IMR-90 (cell line): Measurements from ENCODE around the gene LRRFIP1. TPM values are rescaled to one million over a fixed set of nuclear protein-coding genes. Genes with fewer than 3 reads are reported as not detected.

Source experiments
- ATAC-seq: fragments of 200-7000 bp; cut with Tn5 transposase; 2 replicates; pipeline ENCODE4 v1.9.1; 2020; ENCODE audit warnings: low read depth, mild to moderate bottlenecking, moderate library complexity
- BruUV-seq: library from RNA; stranded (reverse); fragments of 400-500 nt; replicated peaks from 2 replicates; lab custom pipeline; 2021; lab: Mats Ljungman, UMichigan
- CTCF ChIA-PET: fragments of 300-600 bp; formaldehyde crosslinking; extraction: SDS; loops from one replicate; lab custom pipeline; 2021; ENCODE audit warnings: antibody characterized with exemption; lab: Yijun Ruan, JAX
- POLR2A ChIA-PET: fragments of 300-600 bp; sonication (Branson Sonifier 250); formaldehyde crosslinking; loops from one replicate; lab custom pipeline; 2022; ENCODE audit warnings: antibody characterized with exemption; ENCODE audit not compliant: unreplicated experiment; lab: Charles Lee
- DNase-seq: peaks from one replicate; pipeline ENCODE4 v3.0.0; 2013
- H2AFZ ChIP-seq: replicated peaks from 2 replicates; pipeline ENCODE3; 2013; ENCODE audit warnings: low read length, mild to moderate bottlenecking; ENCODE audit not compliant: poor library complexity
- H2AK5ac ChIP-seq: 2 replicates; pipeline ENCODE4 v1.6.1; 2013; ENCODE audit warnings: low read depth, low read length, inconsistent platforms
- H2AK9ac ChIP-seq: replicated peaks from 2 replicates; pipeline ENCODE3; 2013; ENCODE audit warnings: mild to moderate bottlenecking, low read depth, low read length, moderate library complexity; ENCODE audit not compliant: poor library complexity
- H2BK120ac ChIP-seq: 2 replicates; pipeline ENCODE4 v1.6.1; 2013; ENCODE audit warnings: low read depth, low read length, inconsistent platforms
- H2BK15ac ChIP-seq: 3 replicates; pipeline ENCODE4 v1.6.1; 2013; ENCODE audit warnings: low read depth, low read length, inconsistent platforms
- H2BK20ac ChIP-seq: 2 replicates; pipeline ENCODE4 v1.6.1; 2013; ENCODE audit warnings: low read depth, mild to moderate bottlenecking, inconsistent platforms, low read length, moderate library complexity
- H2BK5ac ChIP-seq: 2 replicates; pipeline ENCODE4 v1.6.1; 2013; ENCODE audit warnings: mild to moderate bottlenecking, low read depth, low read length, inconsistent platforms; ENCODE audit not compliant: poor library complexity, severe bottlenecking
- H3K14ac ChIP-seq: replicated peaks from 2 replicates; pipeline ENCODE4 v1.6.1; 2013; ENCODE audit warnings: low read depth, low read length, inconsistent platforms
- H3K18ac ChIP-seq: 2 replicates; pipeline ENCODE4 v1.6.1; 2013; ENCODE audit warnings: low read depth, low read length, control low read depth
- H3K23ac ChIP-seq: 2 replicates; pipeline ENCODE4 v1.6.1; 2013; ENCODE audit warnings: low read depth, low read length, inconsistent platforms
- H3K27ac ChIP-seq: 2 replicates; pipeline ENCODE4 v1.5.1; 2013; ENCODE audit warnings: mild to moderate bottlenecking, control low read depth, low read length; ENCODE audit not compliant: insufficient read depth
- H3K27me3 ChIP-seq: 2 replicates; pipeline ENCODE4 v1.6.1; 2013; ENCODE audit warnings: low read length; ENCODE audit not compliant: control insufficient read depth, insufficient read depth
- H3K36me3 ChIP-seq: 2 replicates; pipeline ENCODE4 v1.6.1; 2013; ENCODE audit warnings: low read length, mixed read lengths; ENCODE audit not compliant: control insufficient read depth, insufficient read depth
- H3K4ac ChIP-seq: 2 replicates; pipeline ENCODE4 v1.6.1; 2013; ENCODE audit warnings: low read depth, low read length, inconsistent platforms
- H3K4me1 ChIP-seq: 2 replicates; pipeline ENCODE4 v1.6.1; 2013; ENCODE audit warnings: low read length, mixed read lengths; ENCODE audit not compliant: control insufficient read depth, insufficient read depth
- H3K4me2 ChIP-seq: 2 replicates; pipeline ENCODE4 v1.6.1; 2013; ENCODE audit warnings: low read depth, mild to moderate bottlenecking, control low read depth, low read length, moderate library complexity
- H3K4me3 ChIP-seq: 2 replicates; pipeline ENCODE4 v1.5.1; 2013; ENCODE audit warnings: low read depth, mild to moderate bottlenecking, control low read depth, low read length, moderate library complexity; ENCODE audit not compliant: insufficient read depth
- H3K56ac ChIP-seq: 2 replicates; pipeline ENCODE4 v1.6.1; 2013; ENCODE audit warnings: low read length, inconsistent platforms; ENCODE audit not compliant: insufficient read depth; ENCODE audit errors: extremely low read depth
- H3K79me1 ChIP-seq, 2 experiments: 2 replicates each; pipeline ENCODE4 v1.6.1; 2013; ENCODE audit warnings: low read length in 2 of 2, inconsistent platforms in 1 of 2, low read depth in 1 of 2
- H3K9ac ChIP-seq: 2 replicates; pipeline ENCODE4 v1.6.1; 2013; ENCODE audit warnings: low read depth, low read length, control low read depth
- H3K9me1 ChIP-seq: 2 replicates; pipeline ENCODE4 v1.6.1; 2013; ENCODE audit warnings: low read length, inconsistent platforms; ENCODE audit not compliant: insufficient read depth
- H3K9me3 ChIP-seq: 2 replicates; pipeline ENCODE4 v1.6.1; 2013; ENCODE audit warnings: low read length; ENCODE audit not compliant: control insufficient read depth, insufficient read depth
- H4K20me1 ChIP-seq: 2 replicates; pipeline ENCODE4 v1.6.1; 2013; ENCODE audit warnings: low read length, inconsistent platforms; ENCODE audit not compliant: insufficient read depth
- H4K5ac ChIP-seq: 2 replicates; pipeline ENCODE4 v1.6.1; 2013; ENCODE audit warnings: mild to moderate bottlenecking, low read depth, low read length, control low read depth
- H4K8ac ChIP-seq, 2 experiments: 2 replicates each; pipeline ENCODE4 v1.6.1; 2013; ENCODE audit warnings: low read depth in 2 of 2, low read length in 2 of 2, control low read depth in 1 of 2, inconsistent platforms in 1 of 2
- H4K91ac ChIP-seq: 2 replicates; pipeline ENCODE4 v1.6.1; 2013; ENCODE audit warnings: low read depth, low read length, inconsistent platforms; ENCODE audit not compliant: insufficient read depth
- BHLHE40 ChIP-seq: fragments of 150-350 bp; IDR thresholded peaks from 2 replicates; pipeline ENCODE4 v1.6.1; 2016; ENCODE audit warnings: mild to moderate bottlenecking, low read depth, low read length
- RCOR1 ChIP-seq: IDR thresholded peaks from 2 replicates; pipeline ENCODE4 v1.6.1; 2012; ENCODE audit warnings: mild to moderate bottlenecking, low read length, improper control_type of control experiment; ENCODE audit not compliant: insufficient replicate concordance
- USF2 ChIP-seq: fragments of 150-350 bp; IDR thresholded peaks from 2 replicates; pipeline ENCODE4 v1.6.1; 2017; ENCODE audit warnings: mild to moderate bottlenecking, antibody characterized with exemption, low read length, low read depth
- WGBS, 2 experiments: methylation state at CpG; one replicate each; pipeline versions ENCODE4 v1.1.5 to v1.1.7; 2013; ENCODE audit warnings: missing lambda C conversion rate in 2 of 2; ENCODE audit not compliant: insufficient read length in 1 of 2; ENCODE audit errors: extremely low coverage in 2 of 2; 5-methylcytosine and 5-hydroxymethylcytosine counted together
- dilution Hi-C: fragments of 300-500 bp; cut with HindIII; formaldehyde crosslinking; loops from one replicate; pipeline ENCODE4 v1.14.3; 2018; ENCODE audit warnings: low sequenced_read_pairs; ENCODE audit not compliant: unreplicated experiment
- in situ Hi-C: fragments of 300-500 bp; cut with MboI; formaldehyde crosslinking; loops from 3 replicates; pipeline ENCODE4 v1.14.3; 2019; ENCODE audit warnings: low sequenced_read_pairs, inconsistent platforms, mixed read lengths
- intact Hi-C: fragments of 100-400 bp; cut with micrococcal nuclease; formaldehyde crosslinking; loops from 2 replicates; pipeline ENCODE4 v1.10.0; 2022
- polyA plus RNA-seq, 3 experiments: library from polyadenylated mRNA; depleted of rRNA; stranded (reverse); fragments of >200 nt; gene quantifications; 2 replicates each; pipeline ENCODE4 v1.2.3, GENCODE V29; 2012; ENCODE audit warnings: low replicate concordance in 1 of 3
- total RNA-seq: library from RNA; depleted of rRNA; stranded (reverse); fragments of >200 nt; gene quantifications from 2 replicates; pipeline ENCODE4 v1.2.3, GENCODE V29; 2012

The LRRFIP1 gene
- total and polyA plus RNA-seq, 2 of the 4 experiments (the other 2 are of a cell fraction): 52.2 to 54.4 TPM

GRCh38 chr2:237603049-237603717 lies 24.2 kb upstream of the LRRFIP1 start:
- Histone ChIP-seq H2AK9ac (peak overlapping the region; percentile 93), H3K4me1 (peaks cover 7% of the 10 kb centered on the region), H3K27ac (peak overlapping the region; percentile 15; the same call in 1 of the 2 replicates), H3K9me1 (peaks cover 9% of the 10 kb centered on the region; the same call in 1 of the 2 replicates), H3K9me3 (no peaks in the 10 kb centered on the region), H3K4me3 (no peak overlapping the region), H3K56ac (no peak overlapping the region), H4K20me1 (no peaks in the 10 kb centered on the region), H3K4me2 (peak overlapping the region; percentile 62), H4K5ac (peak overlapping the region; percentile 4), H3K27me3 (no peaks in the 10 kb centered on the region), H2BK15ac (peak overlapping the region; percentile 72; the same call in 1 of the 3 replicates), H2AK5ac (peak overlapping the region; percentile 69; the same call in 1 of the 2 replicates), H2BK20ac (peak overlapping the region; percentile 93), H4K8ac (peak overlapping the region; percentile 15 to 89; a peak in 3 of 4 replicates), H2BK5ac (peak overlapping the region; percentile 51), H2AFZ (peak overlapping the region; percentile 90), H3K36me3 (no peaks in the 10 kb centered on the region), H3K23ac (peak overlapping the region; percentile 54), H3K14ac (peak overlapping the region; percentile 75), H3K4ac (peak overlapping the region; percentile 75), H2BK120ac (peak overlapping the region; percentile 88), H3K79me1 (no peaks in the 10 kb centered on the region), H3K9ac (no peak overlapping the region; the same call in 1 of the 2 replicates), H3K18ac (peak overlapping the region; percentile 16), H4K91ac (peak overlapping the region; percentile 82)
- dilution Hi-C loops (no loop called here), in situ Hi-C loops (no loop called here), intact Hi-C loops (loop anchor here (5.0 kb wide), 1 partner anchor 139 kb away; no protein-coding TSS in a partner anchor)
- BruUV-seq: no TSS peak
- TF ChIP-seq RCOR1 (no peak), USF2 (no peak), BHLHE40 (peak; percentile 10; the same call in 1 of the 2 replicates)
- 67% methylated on average over 3 of the region's 13 CpGs; no CpG with 5 or more reads in 1 of the 2 experiments for WGBS, 2 experiments
- DNase-seq (no peak), ATAC-seq (no peak)
- POLR2A ChIA-PET: no interaction called here
- CTCF ChIA-PET: interaction anchor here (2.1 kb wide), 1 partner anchor 14 kb away, joined by 7 read pairs; no protein-coding TSS in a partner anchor
